Fibroblast of villous mesenchyme (primary cell): ENCODE results near the gene MEFV. TPM values are rescaled to one million over a fixed set of nuclear protein-coding genes. Genes with fewer than 3 reads are reported as not detected.
"Not testable (repeated sequence)": the region's sequence is repeated elsewhere in the genome, so short reads cannot be mapped to it uniquely, and the experiment has no call there.

Source experiments
- DNase-seq: peaks from one replicate; pipeline ENCODE4 v3.0.0-alpha.2; 2010; ENCODE audit warnings: low read depth
- H3K4me3 ChIP-seq: 2 replicates; pipeline ENCODE4 v1.5.1; 2011; ENCODE audit warnings: low read depth, mild to moderate bottlenecking, low read length
- total RNA-seq: library from RNA; depleted of rRNA; stranded (reverse); fragments of >200 nt; gene quantifications from 2 replicates; pipeline ENCODE4 v1.2.3, GENCODE V29; 2012
- TF ChIP-seq, protein P1 (sequence below): IDR thresholded peaks from 2 replicates; pipeline ENCODE4 v1.5.1; 2012; ENCODE audit warnings: low read depth, mild to moderate bottlenecking, low read length; ENCODE audit not compliant: insufficient read depth

The MEFV gene
- total RNA-seq, 1 donor = under 0.01 TPM

DNA sequence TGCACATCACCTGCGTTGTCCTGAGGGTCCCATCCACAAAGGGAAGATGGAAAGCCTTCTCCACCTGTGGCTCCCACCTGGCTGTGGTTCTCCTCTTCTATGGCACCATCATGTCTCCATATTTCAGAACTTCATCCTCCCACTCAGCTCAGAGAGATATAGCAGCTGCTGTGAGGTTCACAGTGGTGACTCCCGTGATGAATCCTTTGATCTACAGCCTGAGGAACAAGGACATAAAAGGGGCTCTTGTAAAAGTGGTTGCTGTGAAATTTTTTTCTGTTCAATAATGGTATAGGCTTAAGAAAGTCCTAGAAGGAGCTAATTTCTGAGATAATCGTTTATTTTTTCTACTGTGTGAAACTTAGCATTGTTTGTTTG is 40.2 kb downstream of the MEFV start:
- TF ChIP-seq, protein P1, sequence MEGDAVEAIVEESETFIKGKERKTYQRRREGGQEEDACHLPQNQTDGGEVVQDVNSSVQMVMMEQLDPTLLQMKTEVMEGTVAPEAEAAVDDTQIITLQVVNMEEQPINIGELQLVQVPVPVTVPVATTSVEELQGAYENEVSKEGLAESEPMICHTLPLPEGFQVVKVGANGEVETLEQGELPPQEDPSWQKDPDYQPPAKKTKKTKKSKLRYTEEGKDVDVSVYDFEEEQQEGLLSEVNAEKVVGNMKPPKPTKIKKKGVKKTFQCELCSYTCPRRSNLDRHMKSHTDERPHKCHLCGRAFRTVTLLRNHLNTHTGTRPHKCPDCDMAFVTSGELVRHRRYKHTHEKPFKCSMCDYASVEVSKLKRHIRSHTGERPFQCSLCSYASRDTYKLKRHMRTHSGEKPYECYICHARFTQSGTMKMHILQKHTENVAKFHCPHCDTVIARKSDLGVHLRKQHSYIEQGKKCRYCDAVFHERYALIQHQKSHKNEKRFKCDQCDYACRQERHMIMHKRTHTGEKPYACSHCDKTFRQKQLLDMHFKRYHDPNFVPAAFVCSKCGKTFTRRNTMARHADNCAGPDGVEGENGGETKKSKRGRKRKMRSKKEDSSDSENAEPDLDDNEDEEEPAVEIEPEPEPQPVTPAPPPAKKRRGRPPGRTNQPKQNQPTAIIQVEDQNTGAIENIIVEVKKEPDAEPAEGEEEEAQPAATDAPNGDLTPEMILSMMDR = no peak
- H3K4me3 ChIP-seq = no peak overlapping the region
- no peak for DNase-seq

DNA sequence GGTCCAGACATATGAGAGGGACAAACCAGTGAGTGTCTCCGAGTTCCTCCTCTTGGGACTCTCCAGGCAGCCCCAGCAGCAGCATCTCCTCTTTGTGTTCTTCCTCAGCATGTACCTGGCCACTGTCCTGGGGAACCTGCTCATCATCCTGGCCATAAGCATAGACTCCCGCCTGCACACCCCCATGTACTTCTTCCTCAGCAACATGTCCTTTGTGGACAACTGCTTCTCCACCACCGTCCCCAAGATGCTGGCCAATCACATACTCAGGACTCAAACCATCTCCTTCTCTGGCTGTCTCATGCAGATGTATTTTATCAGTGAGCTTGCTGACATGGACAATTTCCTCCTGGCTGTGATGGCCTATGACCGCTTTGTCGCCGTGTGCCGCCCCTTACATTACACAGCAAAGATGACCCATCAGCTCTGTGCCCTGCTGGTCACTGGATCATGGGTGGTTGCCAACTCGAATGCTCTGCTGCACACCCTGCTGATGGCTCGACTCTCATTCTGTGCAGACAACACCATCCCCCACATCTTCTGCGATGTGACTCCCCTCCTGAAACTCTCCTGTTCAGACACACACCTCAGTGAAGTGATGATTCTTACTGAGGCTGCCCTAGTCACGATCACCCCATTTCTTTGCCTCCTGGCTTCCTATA is 40.7 kb downstream of the MEFV start:
- TF ChIP-seq, protein P1 = no peak
- DNase-seq = no peak
- H3K4me3 ChIP-seq = no peak overlapping the region

DNA sequence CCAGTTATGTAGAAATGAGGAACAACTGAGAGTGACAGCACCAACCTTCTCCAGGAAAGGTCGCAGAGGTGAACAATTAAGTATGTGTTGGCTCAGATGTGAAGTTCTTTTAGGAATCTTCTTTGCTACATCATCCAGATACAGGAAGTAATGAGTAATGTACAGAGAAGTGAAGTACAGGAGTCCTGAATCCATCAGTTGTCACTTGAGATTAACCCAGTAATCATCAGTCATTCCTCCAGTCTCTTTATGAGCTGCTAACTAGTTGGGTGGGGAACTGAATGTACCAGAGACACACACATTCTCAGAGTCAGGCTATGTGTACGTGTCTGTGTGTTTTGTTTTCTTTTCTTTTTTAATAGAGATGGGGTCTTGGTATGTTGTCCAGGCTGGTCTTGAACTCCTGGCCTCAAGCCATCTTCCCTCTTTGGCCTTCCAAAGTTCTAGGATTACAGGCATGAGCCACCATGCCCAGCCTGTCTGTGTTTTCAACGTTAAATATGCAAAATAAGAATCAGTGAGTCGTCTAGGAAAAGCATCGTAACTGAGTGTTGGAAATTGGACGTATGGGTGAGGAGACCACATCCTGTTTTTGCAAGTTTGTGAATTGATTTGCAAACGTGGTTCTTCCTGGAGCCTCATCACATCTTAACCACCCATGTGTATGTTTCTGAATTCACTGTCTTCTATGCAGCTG is 41.4 kb downstream of the MEFV start:
- no peak for DNase-seq
- no peak overlapping the region for H3K4me3 ChIP-seq
- TF ChIP-seq, protein P1 = no peak

DNA sequence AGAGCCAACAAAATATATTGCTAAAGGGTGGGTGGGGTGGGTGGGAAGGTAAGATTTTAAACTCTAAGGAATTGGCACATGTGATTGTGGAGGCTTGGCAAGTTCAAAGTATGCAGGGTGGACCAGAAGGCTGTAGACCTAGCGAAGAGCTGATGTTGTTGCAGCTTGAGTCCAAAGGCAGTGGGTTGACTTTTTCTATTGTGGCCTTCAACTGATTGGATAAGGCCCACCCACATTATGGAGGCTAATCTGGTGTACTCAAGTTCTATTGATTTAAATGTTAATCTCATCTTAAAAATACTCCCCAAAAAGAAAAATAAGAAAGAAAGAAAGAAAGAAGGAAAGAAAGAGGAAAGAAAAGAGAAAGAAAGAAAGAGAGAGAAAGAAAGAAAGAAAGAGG is 43.9 kb downstream of the MEFV start:
- H3K4me3 ChIP-seq = no peak overlapping the region
- no peak for DNase-seq
- TF ChIP-seq, protein P1 = no peak

DNA sequence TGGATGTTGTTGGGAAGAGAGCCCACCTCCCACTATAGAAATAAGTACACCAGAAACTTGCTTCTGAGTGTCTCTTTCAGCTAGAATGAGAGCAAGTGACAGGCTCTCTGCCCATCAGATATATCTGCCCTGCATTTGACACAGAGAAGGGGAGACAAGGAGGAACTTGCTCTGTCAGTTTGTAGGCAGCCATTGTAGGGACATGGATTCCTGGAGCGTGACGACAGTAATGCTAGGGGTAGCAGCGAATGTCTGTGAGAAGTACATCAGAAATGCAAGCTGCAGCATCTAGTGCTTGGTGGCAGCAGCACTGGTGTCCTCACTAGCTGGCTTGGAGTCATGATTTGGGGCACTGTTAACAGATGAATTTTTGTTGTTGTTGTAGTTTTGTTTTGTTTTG is 44.4 kb downstream of the MEFV start:
- DNase-seq = no peak
- TF ChIP-seq, protein P1 = no peak
- no peak overlapping the region for H3K4me3 ChIP-seq

DNA sequence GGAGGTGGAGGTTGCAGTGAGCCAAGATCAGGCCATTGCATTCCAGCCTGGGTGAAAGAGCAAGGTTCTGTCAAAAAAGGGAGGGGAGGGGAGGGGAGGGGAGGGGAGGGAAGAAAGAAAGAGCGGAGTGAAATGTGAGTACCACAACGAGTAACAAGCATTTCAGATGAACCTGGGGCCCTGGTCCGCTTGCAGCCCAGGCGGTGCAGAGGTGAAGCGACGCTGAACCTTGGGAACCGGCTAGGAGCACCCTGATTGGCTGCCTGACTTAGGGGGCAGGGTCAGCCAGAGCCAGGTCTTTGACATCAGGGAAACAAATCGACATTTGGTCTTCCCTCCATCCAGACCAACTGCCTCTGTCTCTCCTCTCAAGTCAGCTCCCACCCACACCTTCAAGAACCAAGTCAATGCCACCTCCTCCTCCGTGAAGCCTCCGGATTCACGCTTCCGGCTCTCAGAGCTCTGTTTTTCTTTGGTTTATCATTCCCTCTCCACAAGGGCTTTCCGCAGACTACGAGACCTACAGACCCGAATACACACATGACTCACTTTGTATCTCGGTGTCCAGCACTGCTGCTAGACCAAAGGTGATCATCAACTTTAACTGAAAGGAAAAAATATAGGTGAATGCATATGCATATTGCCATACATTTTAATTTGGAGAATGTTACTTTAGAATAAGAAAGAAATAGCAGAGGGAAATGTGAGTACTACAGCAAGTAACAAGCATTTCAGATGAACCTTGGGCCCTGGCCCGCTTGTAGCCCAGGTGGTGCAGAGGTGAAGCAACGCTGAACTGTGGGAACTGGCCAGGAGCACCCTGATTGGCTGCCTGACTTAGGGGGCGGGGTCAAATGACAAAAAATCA is 49.1 kb downstream of the MEFV start:
- TF ChIP-seq, protein P1 = no peak
- no peak for DNase-seq
- no peak overlapping the region for H3K4me3 ChIP-seq

DNA sequence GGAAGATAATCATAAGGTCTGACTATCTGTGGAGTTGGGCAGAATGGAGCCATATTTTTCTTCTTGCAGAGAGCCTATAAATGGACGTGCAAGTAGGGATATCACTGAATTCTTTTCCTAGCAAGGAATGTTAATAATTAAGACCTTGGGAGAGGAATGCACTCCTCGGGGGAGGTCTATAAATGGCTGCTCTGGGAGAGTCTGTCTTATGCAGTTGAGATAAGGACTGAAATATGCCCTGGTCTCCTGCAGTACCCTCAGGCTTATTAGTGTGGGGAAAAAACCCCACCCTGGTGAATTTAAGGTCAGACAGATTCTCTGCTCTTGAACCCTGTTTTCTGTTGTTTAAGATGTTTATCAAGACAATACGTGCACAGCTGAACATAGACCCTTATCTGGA is 50.5 kb downstream of the MEFV start:
- not testable (repeated sequence) for DNase-seq

More for the DNA sequence above, 50.5 kb downstream of the MEFV start:
- not testable (repeated sequence) for H3K4me3 ChIP-seq
